HG03175 (cell line): ENCODE data around the gene CCL28.

Experiments used
- ATAC-seq: cut with Tn5 transposase; IDR thresholded peaks from one replicate; pipeline ENCODE4 v1.9.1; 2021; ENCODE audit warnings: mild to moderate bottlenecking, moderate library complexity; ENCODE audit not compliant: unreplicated experiment

CCL28 gene

GRCh38 chr5:43358726-43359125 lies 53.5 kb downstream of the CCL28 start:
- ATAC-seq, result no peak

- ATAC-seq, result no peak
These were observed 53.9 kb downstream of the CCL28 start for GRCh38 chr5:43358301-43358700.

GRCh38 chr5:43357878-43358281 lies 54.3 kb downstream of the CCL28 start:
- ATAC-seq, result no peak

GRCh38 chr5:43357067-43357466 lies 55.1 kb downstream of the CCL28 start:
- no peak for ATAC-seq

GRCh38 chr5:43354774-43355173 lies 57.4 kb downstream of the CCL28 start:
- ATAC-seq, result no peak

GRCh38 chr5:43353668-43354067 lies 58.5 kb downstream of the CCL28 start:
- ATAC-seq, result no peak

GRCh38 chr5:43352915-43353314 lies 59.3 kb downstream of the CCL28 start:
- ATAC-seq, result no peak

GRCh38 chr5:43352131-43352530 lies 60.1 kb downstream of the CCL28 start:
- ATAC-seq, result no peak

GRCh38 chr5:43348861-43349363 lies 63.3 kb downstream of the CCL28 start:
- ATAC-seq, result no peak

GRCh38 chr5:43348207-43348606 lies 64.0 kb downstream of the CCL28 start:
- no peak for ATAC-seq

- no peak for ATAC-seq
These were observed 73.3 kb downstream of the CCL28 start for GRCh38 chr5:43338862-43339261.

- no peak for ATAC-seq
These were observed 76.0 kb downstream of the CCL28 start for GRCh38 chr5:43336159-43336558.

GRCh38 chr5:43335681-43336080 lies 76.5 kb downstream of the CCL28 start:
- ATAC-seq, result no peak

GRCh38 chr5:43332401-43332800 lies 79.8 kb downstream of the CCL28 start:
- ATAC-seq, result no peak
